ENCODE data around the gene GRIA1.

Gene GRIA1

GRCh38 chr5:153618307-153618706, 127.8 kb downstream of the GRIA1 start:
- no peak for DNase-seq

GRCh38 chr5:153618867-153619266, 128.4 kb downstream of the GRIA1 start:
- no peak for DNase-seq

GRCh38 chr5:153619771-153620170, 129.3 kb downstream of the GRIA1 start:
- DNase-seq, result no peak

GRCh38 chr5:153623124-153623523, 132.7 kb downstream of the GRIA1 start:
- no peak for DNase-seq

GRCh38 chr5:153623751-153624450, 133.4 kb downstream of the GRIA1 start:
- DNase-seq, result no peak

- no peak for DNase-seq
These were observed 133.9 kb downstream of the GRIA1 start for GRCh38 chr5:153624451-153624765.

GRCh38 chr5:153625826-153626354, 135.4 kb downstream of the GRIA1 start:
- DNase-seq, result no peak

- no peak for DNase-seq
These were observed 136.4 kb downstream of the GRIA1 start for GRCh38 chr5:153626836-153627235.

GRCh38 chr5:153629027-153629895, 138.8 kb downstream of the GRIA1 start:
- no peak for DNase-seq

GRCh38 chr5:153630546-153630945, 140.1 kb downstream of the GRIA1 start:
- DNase-seq, result no peak

- no peak for DNase-seq
These were observed 142.3 kb downstream of the GRIA1 start for GRCh38 chr5:153632748-153633290.

GRCh38 chr5:153636670-153637451, 146.4 kb downstream of the GRIA1 start:
- no peak for DNase-seq

- DNase-seq, result no peak
These were observed 149.8 kb downstream of the GRIA1 start for GRCh38 chr5:153640293-153640692.

GRCh38 chr5:153641183-153641688, 150.8 kb downstream of the GRIA1 start:
- DNase-seq, result no peak

GRCh38 chr5:153654504-153655200, 164.2 kb downstream of the GRIA1 start:
- DNase-seq, result no peak

GRCh38 chr5:153655201-153655510, 164.7 kb downstream of the GRIA1 start:
- DNase-seq, result no peak

GRCh38 chr5:153658149-153658548, 167.7 kb downstream of the GRIA1 start:
- no peak for DNase-seq

GRCh38 chr5:153658606-153659005, 168.1 kb downstream of the GRIA1 start:
- DNase-seq, result no peak

GRCh38 chr5:153659039-153659736, 168.7 kb downstream of the GRIA1 start:
- DNase-seq, result no peak

GRCh38 chr5:153660919-153661318, 170.4 kb downstream of the GRIA1 start:
- no peak for DNase-seq

- DNase-seq, result no peak
These were observed 171.4 kb downstream of the GRIA1 start for GRCh38 chr5:153661897-153662296.

- DNase-seq, result no peak
These were observed 179.6 kb downstream of the GRIA1 start for GRCh38 chr5:153670101-153670500.

Data from activated CD8-positive, alpha-beta memory T cell treated with anti-CD3 and anti-CD28 coated beads, Interleukin-2, amount 50 U/mL, for 4 hours (primary cell).